GM19193 (cell line): ENCODE data around the gene UAP1.
A peak's percentile ranks its signal among the peaks of the same experiment; 100 is the strongest.

Source experiments
- POLR2A ChIP-seq: IDR thresholded peaks from 4 replicates; pipeline ENCODE4 v1.6.1; 2011; ENCODE audit not compliant: insufficient read depth, insufficient read length; ENCODE audit errors: extremely low read depth

Gene UAP1

GRCh38 chr1:162629651-162630050 is 68.1 kb downstream of the UAP1 start:
- no peak for TF ChIP-seq POLR2A

GRCh38 chr1:162631546-162632191 is 70.1 kb downstream of the UAP1 start:
- no peak for TF ChIP-seq POLR2A

DNA sequence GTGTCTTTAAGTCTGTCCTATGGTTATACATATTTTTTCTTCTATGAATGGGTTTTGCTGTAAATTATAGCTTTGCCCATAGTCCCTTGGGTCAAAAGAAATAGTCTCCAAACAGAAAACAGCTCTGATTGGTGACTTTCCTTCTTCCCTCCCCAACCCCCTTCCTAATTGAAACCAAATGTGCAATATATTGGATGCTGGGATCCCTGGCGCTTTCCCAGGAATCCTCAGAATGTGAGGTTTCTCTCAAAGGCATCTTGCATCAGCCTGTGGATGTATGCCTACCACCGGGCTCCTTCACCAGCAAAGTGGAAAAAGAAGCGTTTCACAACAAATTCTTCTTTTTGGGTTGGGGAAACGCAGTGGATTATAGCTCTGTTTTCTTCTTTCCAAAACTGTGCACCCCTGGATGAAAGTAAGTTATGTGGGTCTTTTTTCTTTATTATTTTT is 70.7 kb downstream of the UAP1 start, which contains the start of gene DDR2:
Gene DDR2, plus strand, starts transcription at position 248 of the 450 bp plus-strand sequence. CDS start 86,600 bp downstream, outside the sequence.
- no peak for TF ChIP-seq POLR2A

DNA sequence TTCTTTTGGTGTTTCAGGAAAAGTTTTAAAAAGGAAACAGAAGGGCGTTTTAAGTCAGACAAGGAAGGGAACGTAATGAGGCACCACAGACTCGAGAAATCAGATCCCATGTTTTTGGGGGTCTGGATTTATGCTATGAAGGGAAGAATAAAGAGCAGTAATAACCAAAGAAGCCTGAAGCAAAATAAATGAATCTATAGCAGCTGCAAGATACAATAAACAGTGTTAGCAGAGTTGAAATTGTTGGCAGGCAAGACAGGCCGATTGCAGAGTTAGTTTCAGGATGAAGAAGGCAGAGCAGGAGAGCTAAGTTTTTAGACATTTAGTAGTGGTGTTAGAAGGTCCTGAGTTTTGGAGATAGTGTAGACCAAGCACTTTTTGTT is 71.2 kb downstream of the UAP1 start:
- TF ChIP-seq POLR2A, result no peak

GRCh38 chr1:162633081-162633762 is 71.7 kb downstream of the UAP1 start:
- peak; percentile 37 for TF ChIP-seq POLR2A

DNA sequence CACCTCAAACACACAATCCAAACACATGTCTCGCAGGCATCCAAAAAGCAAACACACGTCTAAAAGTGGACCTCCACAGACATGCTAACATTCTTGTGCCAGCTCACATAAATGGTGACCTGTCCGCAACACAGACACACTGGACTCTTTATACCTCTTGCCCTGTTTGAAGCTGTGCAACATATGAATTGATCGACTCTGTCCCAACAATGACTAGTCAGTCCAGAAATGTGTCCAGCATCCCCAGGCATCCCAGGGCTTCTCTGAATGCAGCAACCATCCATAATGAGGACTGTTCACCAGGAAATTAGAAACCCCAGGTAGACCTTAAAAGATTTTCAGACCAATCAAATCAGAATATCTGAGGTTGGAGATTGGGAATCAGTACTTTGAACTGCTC is 73.9 kb downstream of the UAP1 start:
- no peak for TF ChIP-seq POLR2A

DNA sequence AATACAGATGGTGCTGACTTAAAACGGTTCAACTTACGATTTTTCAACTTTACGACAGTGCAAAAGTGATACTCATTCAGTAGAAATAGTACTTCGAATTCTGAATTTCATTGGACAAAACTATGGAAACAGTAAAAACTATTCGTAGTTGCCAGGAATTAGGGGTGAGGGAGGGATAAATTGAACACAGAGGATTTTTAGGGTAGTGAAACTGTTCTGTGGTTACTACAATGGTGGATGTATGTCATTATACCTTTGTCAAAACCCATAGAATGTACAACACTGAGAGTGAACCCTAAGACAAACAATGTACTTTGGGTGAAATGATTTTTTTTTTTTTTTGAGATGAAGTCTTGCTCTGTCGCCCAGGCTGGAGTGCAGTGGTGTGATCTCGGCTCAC is 78.2 kb downstream of the UAP1 start:
- no peak for TF ChIP-seq POLR2A

DNA sequence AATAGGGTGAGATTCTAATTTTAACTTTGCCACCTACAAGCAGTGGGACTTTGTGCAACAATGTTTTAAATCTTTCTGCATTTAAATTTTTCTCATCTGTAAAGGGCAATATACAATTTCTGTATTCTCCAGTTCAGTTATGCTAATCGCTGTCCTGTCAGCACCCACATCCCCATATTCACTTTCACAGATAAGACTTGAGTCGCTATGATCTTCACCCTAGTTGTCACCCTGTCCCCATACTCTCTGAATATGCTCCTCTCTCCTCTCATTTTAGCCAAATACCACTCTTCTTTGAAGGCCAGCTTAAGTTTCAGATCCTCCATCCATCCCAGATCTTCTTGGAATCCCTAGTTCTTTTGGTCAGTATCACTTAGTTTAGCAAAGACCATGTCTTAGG is 79.6 kb downstream of the UAP1 start:
- no peak for TF ChIP-seq POLR2A

DNA sequence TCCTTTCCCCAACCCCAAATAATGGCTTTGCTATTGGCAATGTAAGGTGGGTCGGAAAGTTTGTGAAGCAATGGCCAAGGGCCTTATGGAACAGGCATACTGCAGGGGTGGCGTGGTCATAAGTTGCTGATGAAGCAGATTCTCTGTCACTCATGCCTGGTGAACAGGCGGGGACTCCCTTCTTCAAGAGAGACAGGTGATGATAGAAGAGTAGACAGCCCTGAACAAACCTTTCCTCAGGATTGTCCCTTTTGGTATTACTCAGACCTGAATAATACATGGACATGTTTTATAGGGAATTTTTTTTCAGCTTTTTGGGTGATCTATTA is 83.4 kb downstream of the UAP1 start:
- no peak for TF ChIP-seq POLR2A

DNA sequence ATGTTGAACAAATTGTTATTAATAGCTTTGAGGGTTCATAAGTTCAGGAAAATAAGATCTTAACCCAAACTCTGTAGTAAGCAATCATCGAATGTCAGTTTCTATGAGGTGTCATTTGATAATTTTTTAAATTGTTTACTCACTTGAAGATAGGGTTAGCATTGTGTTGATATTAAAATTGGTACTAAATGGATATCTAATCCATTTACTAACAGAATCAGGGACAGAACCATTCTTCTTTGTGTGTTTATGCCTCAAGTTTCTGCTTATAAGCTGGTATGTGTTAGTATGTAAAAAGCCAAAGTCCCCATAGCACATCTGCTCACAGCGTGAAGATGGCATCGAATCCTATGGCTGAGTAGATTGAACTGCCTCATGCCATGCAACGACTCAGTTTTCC is 84.1 kb downstream of the UAP1 start:
- TF ChIP-seq POLR2A, result no peak

GRCh38 chr1:162649583-162649982 is 88.1 kb downstream of the UAP1 start:
- TF ChIP-seq POLR2A, result no peak
